Mesothelial cell of epicardium (in vitro differentiated cells): ENCODE results near the gene UBAP2L. TPM values are rescaled to one million over a fixed set of nuclear protein-coding genes. Genes with fewer than 3 reads are reported as not detected.
"Not testable (repeated sequence)": the region's sequence is repeated elsewhere in the genome, so short reads cannot be mapped to it uniquely, and the experiment has no call there.

ENCODE experiments used
- DNase-seq, 2 experiments: peaks; one replicate each; pipeline ENCODE4 v3.0.0; 2021; ENCODE audit warnings: low spot score in 2 of 2; ENCODE audit not compliant: unreplicated experiment in 2 of 2
- H3K27ac Mint-ChIP-seq: 2 replicates; pipeline ENCODE4 v1.8.0; 2021; ENCODE audit warnings: mixed read lengths
- H3K27me3 Mint-ChIP-seq: 2 replicates; pipeline ENCODE4 v1.8.0; 2021; ENCODE audit warnings: low read depth, mixed read lengths
- H3K36me3 Mint-ChIP-seq: 2 replicates; pipeline ENCODE4 v1.8.0; 2021; ENCODE audit warnings: mixed read lengths
- H3K4me1 Mint-ChIP-seq: 2 replicates; pipeline ENCODE4 v1.8.0; 2021; ENCODE audit warnings: mixed read lengths
- H3K4me3 Mint-ChIP-seq: 2 replicates; pipeline ENCODE4 v1.8.0; 2021; ENCODE audit warnings: mild to moderate bottlenecking, moderate library complexity, mixed read lengths
- H3K9me3 Mint-ChIP-seq: 2 replicates; pipeline ENCODE4 v1.8.0; 2021; ENCODE audit warnings: mixed read lengths
- total RNA-seq: library from RNA; stranded (reverse); gene quantifications from 3 replicates; pipeline ENCODE4 v1.2.1, GENCODE V29; 2021
- TF ChIP-seq, protein P1 (sequence below): fragments of 200-600 bp; sonication (generic); IDR thresholded peaks from one replicate; pipeline ENCODE4 v1.5.0; 2021; ENCODE audit warnings: antibody characterized with exemption; ENCODE audit not compliant: unreplicated experiment

The UBAP2L gene
- total RNA-seq, 1 donor from 2014 or later = 265 TPM

DNA sequence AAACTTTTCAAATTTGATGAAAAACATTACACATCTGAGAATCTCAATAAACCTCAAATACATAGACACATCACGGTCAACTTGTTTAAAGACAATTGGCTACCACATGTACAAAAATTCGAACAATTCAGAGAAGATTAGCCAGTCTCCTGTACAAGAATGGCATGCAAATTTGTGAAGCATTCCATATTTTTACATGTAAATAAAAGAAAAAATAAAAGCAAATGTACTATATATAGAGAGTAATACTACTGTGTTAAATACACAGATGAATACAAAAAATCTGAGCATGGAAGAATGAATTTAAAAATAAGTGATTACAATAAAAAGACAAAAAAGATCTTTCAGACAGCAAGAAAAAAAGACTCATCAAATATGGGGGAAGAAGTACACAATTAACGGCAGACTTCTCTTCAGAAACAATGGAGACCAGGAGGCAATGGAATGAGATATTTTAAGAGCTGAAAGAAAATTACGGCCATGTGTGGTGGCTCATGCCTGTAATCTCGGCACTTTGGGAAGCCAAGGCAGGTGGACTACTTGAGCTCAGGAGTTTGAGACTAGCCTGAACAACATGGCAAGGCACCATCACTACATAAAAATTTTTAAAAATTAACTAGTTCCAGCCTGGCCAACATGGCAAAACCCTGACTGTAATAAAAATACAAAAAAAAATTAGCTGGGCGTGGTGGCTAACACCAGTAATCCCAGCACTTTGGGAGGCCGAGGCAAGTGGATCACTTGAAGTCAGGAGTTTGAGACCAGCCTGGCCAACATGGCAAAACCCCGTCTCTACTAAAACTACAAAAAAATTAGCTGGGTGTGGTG lies 74.9 kb downstream of the UBAP2L start:
- Mint-ChIP-seq H3K27ac (no peak overlapping the region), H3K4me3 (no peak overlapping the region), H3K36me3 (peaks cover 3% of the 10 kb centered on the region), H3K27me3 (no peaks in the 10 kb centered on the region), H3K4me1 (peaks cover 4% of the 10 kb centered on the region), H3K9me3 (peaks cover 26% of the 10 kb centered on the region)
- DNase-seq = no peak
- TF ChIP-seq, protein P1, sequence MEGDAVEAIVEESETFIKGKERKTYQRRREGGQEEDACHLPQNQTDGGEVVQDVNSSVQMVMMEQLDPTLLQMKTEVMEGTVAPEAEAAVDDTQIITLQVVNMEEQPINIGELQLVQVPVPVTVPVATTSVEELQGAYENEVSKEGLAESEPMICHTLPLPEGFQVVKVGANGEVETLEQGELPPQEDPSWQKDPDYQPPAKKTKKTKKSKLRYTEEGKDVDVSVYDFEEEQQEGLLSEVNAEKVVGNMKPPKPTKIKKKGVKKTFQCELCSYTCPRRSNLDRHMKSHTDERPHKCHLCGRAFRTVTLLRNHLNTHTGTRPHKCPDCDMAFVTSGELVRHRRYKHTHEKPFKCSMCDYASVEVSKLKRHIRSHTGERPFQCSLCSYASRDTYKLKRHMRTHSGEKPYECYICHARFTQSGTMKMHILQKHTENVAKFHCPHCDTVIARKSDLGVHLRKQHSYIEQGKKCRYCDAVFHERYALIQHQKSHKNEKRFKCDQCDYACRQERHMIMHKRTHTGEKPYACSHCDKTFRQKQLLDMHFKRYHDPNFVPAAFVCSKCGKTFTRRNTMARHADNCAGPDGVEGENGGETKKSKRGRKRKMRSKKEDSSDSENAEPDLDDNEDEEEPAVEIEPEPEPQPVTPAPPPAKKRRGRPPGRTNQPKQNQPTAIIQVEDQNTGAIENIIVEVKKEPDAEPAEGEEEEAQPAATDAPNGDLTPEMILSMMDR = no peak

GRCh38 chr1:154301582-154301981 lies 80.8 kb downstream of the UBAP2L start:
- H3K27me3 Mint-ChIP-seq = peaks cover 16% of the 10 kb centered on the region
- no peaks in the 10 kb centered on the region for H3K4me1 Mint-ChIP-seq
- no peak overlapping the region for H3K27ac Mint-ChIP-seq
- DNase-seq = no peak
- TF ChIP-seq, protein P1 = no peak
- no peaks in the 10 kb centered on the region for H3K36me3 Mint-ChIP-seq
- H3K9me3 Mint-ChIP-seq = peaks cover 7% of the 10 kb centered on the region
- no peak overlapping the region for H3K4me3 Mint-ChIP-seq

- peaks cover 17% of the 10 kb centered on the region for H3K27me3 Mint-ChIP-seq
- no peaks in the 10 kb centered on the region for H3K4me1 Mint-ChIP-seq
- no peak overlapping the region for H3K4me3 Mint-ChIP-seq
- H3K27ac Mint-ChIP-seq = no peak overlapping the region
- H3K9me3 Mint-ChIP-seq = peaks cover 8% of the 10 kb centered on the region
- TF ChIP-seq, protein P1 = no peak
- DNase-seq = no peak
- no peaks in the 10 kb centered on the region for H3K36me3 Mint-ChIP-seq
Observed at GRCh38 chr1:154304664-154305337, 84.0 kb downstream of the UBAP2L start.

DNA sequence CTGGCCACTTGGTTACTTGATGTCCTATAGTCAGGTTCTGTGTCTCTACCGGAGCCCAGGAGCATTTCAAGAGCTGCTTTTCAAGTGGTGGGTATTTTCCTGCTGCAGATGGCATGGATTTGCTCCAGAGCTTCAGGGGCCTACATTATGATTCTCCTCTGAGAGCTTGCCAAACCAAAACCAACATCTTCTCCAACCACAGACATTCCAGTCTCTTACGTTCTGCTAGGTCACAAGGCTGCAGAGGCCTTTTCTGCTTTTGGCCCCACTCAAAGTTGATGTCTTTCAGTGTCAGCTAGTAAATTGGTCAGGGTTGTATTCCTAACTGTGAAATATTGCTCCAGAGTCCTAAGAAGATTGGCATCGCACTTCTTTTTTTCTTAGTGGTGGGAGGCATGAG lies 85.4 kb downstream of the UBAP2L start:
- TF ChIP-seq, protein P1 = no peak
- Mint-ChIP-seq H3K4me3 (no peak overlapping the region), H3K9me3 (peaks cover 8% of the 10 kb centered on the region), H3K4me1 (no peaks in the 10 kb centered on the region), H3K27ac (no peak overlapping the region), H3K36me3 (no peaks in the 10 kb centered on the region), H3K27me3 (peaks cover 17% of the 10 kb centered on the region)
- no peak for DNase-seq

GRCh38 chr1:154307670-154308270 lies 87.0 kb downstream of the UBAP2L start:
- H3K4me3 Mint-ChIP-seq, DNase-seq, H3K4me1 Mint-ChIP-seq, H3K9me3 Mint-ChIP-seq, H3K27ac Mint-ChIP-seq, H3K36me3 Mint-ChIP-seq: not testable (repeated sequence)
- peaks cover 23% of the 10 kb centered on the region for H3K27me3 Mint-ChIP-seq

GRCh38 chr1:154309136-154309535 lies 88.4 kb downstream of the UBAP2L start:
- peaks cover 31% of the 10 kb centered on the region for H3K27me3 Mint-ChIP-seq
- not testable (repeated sequence) for H3K4me1 Mint-ChIP-seq, H3K36me3 Mint-ChIP-seq

GRCh38 chr1:154312229-154313065 lies 91.7 kb downstream of the UBAP2L start:
- peaks cover 14% of the 10 kb centered on the region for H3K27me3 Mint-ChIP-seq
- not testable (repeated sequence) for H3K4me3 Mint-ChIP-seq, H3K27ac Mint-ChIP-seq, H3K36me3 Mint-ChIP-seq, H3K4me1 Mint-ChIP-seq, DNase-seq
- peaks cover 18% of the 10 kb centered on the region for H3K9me3 Mint-ChIP-seq

More at GRCh38 chr1:154309136-154309535, 88.4 kb downstream of the UBAP2L start:
- not testable (repeated sequence) for H3K9me3 Mint-ChIP-seq, DNase-seq, H3K4me3 Mint-ChIP-seq, H3K27ac Mint-ChIP-seq
